Glutamatergic neuron (in vitro differentiated cells): ENCODE measurements around the gene TRAPPC6A. TPM values are rescaled to one million over a fixed set of nuclear protein-coding genes. Genes with fewer than 3 reads are reported as not detected.

Experiments
- DNase-seq: peaks from one replicate; pipeline ENCODE4 v3.0.0; 2022
- H3K27ac Mint-ChIP-seq: one replicate; pipeline ENCODE4 v1.8.0; 2020; ENCODE audit warnings: mild to moderate bottlenecking, mixed read lengths, inconsistent platforms; ENCODE audit not compliant: unreplicated experiment
- H3K27me3 Mint-ChIP-seq: one replicate; pipeline ENCODE4 v1.8.0; 2020; ENCODE audit warnings: mild to moderate bottlenecking, moderate library complexity, mixed read lengths, inconsistent platforms; ENCODE audit not compliant: unreplicated experiment
- H3K36me3 Mint-ChIP-seq: one replicate; pipeline ENCODE4 v1.8.0; 2020; ENCODE audit warnings: mild to moderate bottlenecking, mixed read lengths, inconsistent platforms; ENCODE audit not compliant: unreplicated experiment
- H3K4me1 Mint-ChIP-seq: one replicate; pipeline ENCODE4 v1.8.0; 2020; ENCODE audit warnings: mild to moderate bottlenecking, low read depth, mixed read lengths, inconsistent platforms; ENCODE audit not compliant: unreplicated experiment
- H3K4me3 Mint-ChIP-seq: one replicate; pipeline ENCODE4 v1.8.0; 2020; ENCODE audit warnings: mild to moderate bottlenecking, mixed read lengths, inconsistent platforms; ENCODE audit not compliant: unreplicated experiment
- H3K9me3 Mint-ChIP-seq: one replicate; pipeline ENCODE4 v1.8.0; 2020; ENCODE audit warnings: mild to moderate bottlenecking, moderate library complexity, mixed read lengths, inconsistent platforms; ENCODE audit not compliant: unreplicated experiment
- total RNA-seq: library from RNA; stranded (reverse); fragmentation: NEBNext Ultra II Directional; extraction: Animal tissue kit (Norgen Biotek cat#: 25700); gene quantifications from one replicate; pipeline ENCODE4 v1.2.1, GENCODE V29; 2021; ENCODE audit not compliant: unreplicated experiment
- TF ChIP-seq, protein P1 (sequence below): fragments of 200-600 bp; sonication (generic); IDR thresholded peaks from one replicate; pipeline ENCODE4 v1.5.0; 2021; ENCODE audit not compliant: partially characterized antibody, unreplicated experiment

TRAPPC6A gene
- total RNA-seq, 1 donor from 2014 or later, result 31.6 TPM

DNA sequence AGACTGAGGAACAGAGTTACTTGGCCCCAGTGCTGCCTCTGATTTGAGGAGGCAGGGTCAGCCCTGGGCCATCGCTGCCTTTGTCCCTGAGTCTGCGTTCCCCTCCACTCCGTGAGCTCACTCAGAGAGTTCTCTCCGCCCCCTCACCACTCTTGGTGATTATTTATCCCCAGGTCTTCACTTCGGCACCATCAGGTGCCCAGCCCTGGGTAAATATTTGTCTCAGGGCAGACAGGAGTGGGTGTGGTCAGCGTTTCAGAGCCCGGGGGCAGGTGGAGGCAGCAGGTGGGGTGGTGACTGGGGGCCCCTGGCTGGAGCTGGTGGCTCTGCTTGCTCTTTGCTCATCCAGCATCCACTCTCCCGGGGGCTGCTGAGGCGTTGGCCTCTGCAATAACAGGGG, 64.4 kb downstream of the TRAPPC6A start:
- peak overlapping the region; percentile 25 for H3K4me3 Mint-ChIP-seq
- H3K9me3 Mint-ChIP-seq, result peaks cover 4% of the 10 kb centered on the region
- peak overlapping the region; percentile 76 for H3K27ac Mint-ChIP-seq

More for the DNA sequence above, 64.4 kb downstream of the TRAPPC6A start:
- DNase-seq, result no peak
- Mint-ChIP-seq H3K27me3 (peaks cover 5% of the 10 kb centered on the region), H3K36me3 (no peaks in the 10 kb centered on the region), H3K4me1 (peaks cover 44% of the 10 kb centered on the region)
- TF ChIP-seq, protein P1, sequence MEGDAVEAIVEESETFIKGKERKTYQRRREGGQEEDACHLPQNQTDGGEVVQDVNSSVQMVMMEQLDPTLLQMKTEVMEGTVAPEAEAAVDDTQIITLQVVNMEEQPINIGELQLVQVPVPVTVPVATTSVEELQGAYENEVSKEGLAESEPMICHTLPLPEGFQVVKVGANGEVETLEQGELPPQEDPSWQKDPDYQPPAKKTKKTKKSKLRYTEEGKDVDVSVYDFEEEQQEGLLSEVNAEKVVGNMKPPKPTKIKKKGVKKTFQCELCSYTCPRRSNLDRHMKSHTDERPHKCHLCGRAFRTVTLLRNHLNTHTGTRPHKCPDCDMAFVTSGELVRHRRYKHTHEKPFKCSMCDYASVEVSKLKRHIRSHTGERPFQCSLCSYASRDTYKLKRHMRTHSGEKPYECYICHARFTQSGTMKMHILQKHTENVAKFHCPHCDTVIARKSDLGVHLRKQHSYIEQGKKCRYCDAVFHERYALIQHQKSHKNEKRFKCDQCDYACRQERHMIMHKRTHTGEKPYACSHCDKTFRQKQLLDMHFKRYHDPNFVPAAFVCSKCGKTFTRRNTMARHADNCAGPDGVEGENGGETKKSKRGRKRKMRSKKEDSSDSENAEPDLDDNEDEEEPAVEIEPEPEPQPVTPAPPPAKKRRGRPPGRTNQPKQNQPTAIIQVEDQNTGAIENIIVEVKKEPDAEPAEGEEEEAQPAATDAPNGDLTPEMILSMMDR, result no peak

Other genes with a start within 250 kb of the TRAPPC6A start
- not detected for gene APOC4, start 236.0 kb downstream of the TRAPPC6A start, total RNA-seq
- not detected for gene APOC2, start 232.2 kb downstream of the TRAPPC6A start, total RNA-seq
- gene CLPTM1, start 222.9 kb downstream of the TRAPPC6A start, total RNA-seq, result 102 TPM
- gene RELB, start 176.8 kb downstream of the TRAPPC6A start, total RNA-seq, result 1.2 TPM
- gene CLASRP, start 139.2 kb downstream of the TRAPPC6A start, total RNA-seq, result 127 TPM
- 6.3 TPM for gene ZNF296, start 101.8 kb downstream of the TRAPPC6A start, total RNA-seq
- gene GEMIN7, start 99.0 kb downstream of the TRAPPC6A start, total RNA-seq, result 49.1 TPM
- 49.5 TPM for gene PPP1R37, start 85.1 kb downstream of the TRAPPC6A start, total RNA-seq
- gene NKPD1, start 17.3 kb downstream of the TRAPPC6A start, total RNA-seq, result 1.2 TPM
- gene BLOC1S3, start 547 bp upstream of the TRAPPC6A start, total RNA-seq, result 8.1 TPM
- not detected for gene EXOC3L2, start 67.2 kb upstream of the TRAPPC6A start, total RNA-seq
- gene MARK4, start 73.0 kb upstream of the TRAPPC6A start, total RNA-seq, result 110 TPM
- 0.42 TPM for gene CKM, start 144.6 kb upstream of the TRAPPC6A start, total RNA-seq
- gene KLC3, start 162.5 kb upstream of the TRAPPC6A start, total RNA-seq, result not detected
- 52.9 TPM for gene ERCC2, start 192.3 kb upstream of the TRAPPC6A start, total RNA-seq
- gene PPP1R13L, start 226.8 kb upstream of the TRAPPC6A start, total RNA-seq, result 0.93 TPM
- gene POLR1G, start 228.4 kb upstream of the TRAPPC6A start, total RNA-seq, result 4.3 TPM
- 65.7 TPM for gene ERCC1, start 245.7 kb upstream of the TRAPPC6A start, total RNA-seq